HepG2 (cell line): Measurements from ENCODE around the gene MTA2. TPM values are rescaled to one million over a fixed set of nuclear protein-coding genes. Genes with fewer than 3 reads are reported as not detected.

Source experiments
- AGO1 ChIP-seq: fragments of 200-400 bp; formaldehyde crosslinking; IDR thresholded peaks from 2 replicates; pipeline ENCODE4 v1.6.1; 2017; ENCODE audit warnings: mild to moderate bottlenecking, low read depth, low read length, moderate library complexity; ENCODE audit not compliant: poor library complexity, severe bottlenecking
- AHR ChIP-seq: IDR thresholded peaks from 2 replicates; pipeline ENCODE4 v1.6.1; 2018; ENCODE audit warnings: missing genetic modification reagents, missing compliant biosample characterization
- ESRRA ChIP-seq: sonication (generic); formaldehyde crosslinking; IDR thresholded peaks from 2 replicates; pipeline ENCODE4 v1.5.1; 2020; ENCODE audit warnings: mild to moderate bottlenecking, low read depth, missing genetic modification reagents
- GTF2F1 ChIP-seq: fragments of 150-350 bp; IDR thresholded peaks from 2 replicates; pipeline ENCODE4 v1.6.1; 2014; ENCODE audit warnings: low read length
- JDP2 ChIP-seq: sonication (generic); formaldehyde crosslinking; IDR thresholded peaks from 2 replicates; pipeline ENCODE4 v1.8.1; 2022; ENCODE audit warnings: missing genetic modification reagents, borderline replicate concordance
- MTF2 ChIP-seq: sonication (generic); formaldehyde crosslinking; IDR thresholded peaks from 2 replicates; pipeline ENCODE4 v1.5.0; 2020; ENCODE audit warnings: missing genetic modification reagents, borderline replicate concordance
- MYC ChIP-seq: sonication (generic); formaldehyde crosslinking; IDR thresholded peaks from 2 replicates; pipeline ENCODE4 v1.9.0; 2021; ENCODE audit warnings: missing genetic modification reagents, borderline replicate concordance
- NFYB ChIP-seq: sonication (generic); formaldehyde crosslinking; IDR thresholded peaks from 2 replicates; pipeline ENCODE4 v1.4.0; 2020; ENCODE audit warnings: missing genetic modification reagents
- PHF21A ChIP-seq: sonication (generic); formaldehyde crosslinking; IDR thresholded peaks from 2 replicates; pipeline ENCODE4 v1.5.0; 2020; ENCODE audit warnings: mild to moderate bottlenecking, missing genetic modification reagents
- PHF8 ChIP-seq: sonication (generic); formaldehyde crosslinking; IDR thresholded peaks from 2 replicates; pipeline ENCODE4 v1.5.0; 2020; ENCODE audit warnings: missing genetic modification reagents
- SIX4 ChIP-seq: sonication (generic); formaldehyde crosslinking; IDR thresholded peaks from 2 replicates; pipeline ENCODE4 v1.4.0; 2020; ENCODE audit warnings: missing genetic modification reagents
- ZC3H4 ChIP-seq: sonication (generic); formaldehyde crosslinking; IDR thresholded peaks from 2 replicates; pipeline ENCODE4 v1.4.0; 2020; ENCODE audit warnings: missing genetic modification reagents, borderline replicate concordance
- ZNF121 ChIP-seq: sonication (generic); formaldehyde crosslinking; IDR thresholded peaks from 2 replicates; pipeline ENCODE4 v1.5.0; 2020; ENCODE audit warnings: mild to moderate bottlenecking, missing genetic modification reagents
- ZNF30 ChIP-seq: sonication (generic); formaldehyde crosslinking; IDR thresholded peaks from 2 replicates; pipeline ENCODE4 v1.5.0; 2020; ENCODE audit warnings: mild to moderate bottlenecking, missing genetic modification reagents
- ZNF354B ChIP-seq: sonication (generic); formaldehyde crosslinking; IDR thresholded peaks from 2 replicates; pipeline ENCODE4 v1.8.0; 2022; ENCODE audit warnings: mild to moderate bottlenecking, missing genetic modification reagents
- ZNF530 ChIP-seq: sonication (generic); formaldehyde crosslinking; IDR thresholded peaks from 2 replicates; pipeline ENCODE4 v1.5.0; 2020; ENCODE audit warnings: low read depth, mild to moderate bottlenecking, missing genetic modification reagents
- ZNF577 ChIP-seq: sonication (generic); formaldehyde crosslinking; IDR thresholded peaks from 2 replicates; pipeline ENCODE4 v1.4.0; 2020; ENCODE audit warnings: mild to moderate bottlenecking, low read depth, missing genetic modification reagents, borderline replicate concordance
- ZNF75D ChIP-seq: sonication (generic); formaldehyde crosslinking; IDR thresholded peaks from 2 replicates; pipeline ENCODE4 v1.8.1; 2023; ENCODE audit warnings: missing genetic modification reagents, mild to moderate bottlenecking, borderline replicate concordance
- polyA plus RNA-seq, 8 experiments: library from polyadenylated mRNA; depleted of rRNA in 3 of 8; stranded (reverse) in 7 of 8; unstranded in 1 of 8; fragments of >200 nt; fragmentation: Illumina TruSeq in 4 of 8; extraction: Trizol in 4 of 8; gene quantifications; 2 replicates each; pipeline versions ENCODE4 v1.2.1 to v1.2.3, GENCODE V29; 2011 to 2016; ENCODE audit warnings: low read depth in 4 of 8, missing spikeins in 1 of 8, mixed read lengths in 1 of 8; ENCODE audit not compliant: insufficient read depth in 1 of 8
- total RNA-seq, 5 experiments: library from RNA; depleted of rRNA; stranded (reverse); fragments of >200 nt; fragmentation: Illumina TruSeq; extraction: Trizol; gene quantifications; 2 replicates each; pipeline ENCODE4 v1.2.3, GENCODE V29; 2016; ENCODE audit warnings: low read depth in 1 of 5
- TF ChIP-seq, protein P1 (sequence below): fragments of 450-650 bp; IDR thresholded peaks from 2 replicates; pipeline ENCODE4 v1.6.1; 2016
- TF ChIP-seq, protein P2 (sequence below): sonication (generic); formaldehyde crosslinking; IDR thresholded peaks from 2 replicates; pipeline ENCODE4 v1.4.0; 2020; ENCODE audit warnings: mild to moderate bottlenecking, missing genetic modification reagents
- TF ChIP-seq, protein P3 (sequence below): sonication (generic); formaldehyde crosslinking; IDR thresholded peaks from 2 replicates; pipeline ENCODE4 v1.4.0; 2020; ENCODE audit warnings: missing genetic modification reagents
- TF ChIP-seq, protein P4 (sequence below): sonication (generic); formaldehyde crosslinking; IDR thresholded peaks from 2 replicates; pipeline ENCODE4 v1.5.0; 2020; ENCODE audit warnings: missing genetic modification reagents
- TF ChIP-seq, protein P5 (sequence below), 2 experiments: sonication (generic) in 1 of 2; formaldehyde crosslinking in 1 of 2; IDR thresholded peaks; 2 replicates each; pipeline versions ENCODE4 v1.4.0 to v1.6.1; 2018 to 2020; ENCODE audit warnings: missing genetic modification reagents in 2 of 2, borderline replicate concordance in 1 of 2, low read depth in 1 of 2, mild to moderate bottlenecking in 1 of 2, missing biosample characterization in 1 of 2

The MTA2 gene
- total and polyA plus RNA-seq, 2 of the 13 experiments (the other 11 are each of a cell fraction or from before 2014, with no cell fraction given) = 14.0 to 70.0 TPM

DNA sequence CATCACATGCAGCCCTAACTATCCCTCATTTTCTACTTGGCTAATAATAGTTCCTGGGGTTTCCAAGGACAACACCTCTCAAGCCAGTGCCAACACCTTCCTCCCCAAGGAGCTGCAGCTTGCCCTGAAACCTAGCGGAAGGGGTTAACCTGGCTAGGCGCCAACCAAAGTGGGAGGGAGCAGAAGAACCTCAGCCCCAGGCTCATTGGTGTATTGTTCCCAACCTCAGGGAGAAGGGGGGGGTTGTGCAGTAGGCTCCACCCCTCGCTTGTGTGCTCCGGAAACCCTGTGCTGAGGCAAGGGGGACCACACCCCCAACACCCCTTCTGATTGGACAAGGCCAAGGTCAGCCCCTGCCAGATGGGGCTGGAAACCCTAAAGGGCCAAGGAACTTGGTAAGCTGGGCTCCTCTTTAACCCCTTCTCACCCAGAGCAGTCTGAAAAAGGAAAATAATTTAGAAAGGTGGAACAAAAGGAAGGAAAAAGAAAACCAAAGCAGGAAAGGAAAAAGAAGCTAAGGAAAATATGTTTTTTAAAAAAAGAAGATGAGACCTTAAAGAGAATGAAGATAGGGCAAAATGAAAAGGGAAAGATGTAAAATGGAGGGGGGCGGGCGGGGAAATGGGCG, 2.5 kb downstream of the MTA2 start (continued):
- TF ChIP-seq, protein P1, sequence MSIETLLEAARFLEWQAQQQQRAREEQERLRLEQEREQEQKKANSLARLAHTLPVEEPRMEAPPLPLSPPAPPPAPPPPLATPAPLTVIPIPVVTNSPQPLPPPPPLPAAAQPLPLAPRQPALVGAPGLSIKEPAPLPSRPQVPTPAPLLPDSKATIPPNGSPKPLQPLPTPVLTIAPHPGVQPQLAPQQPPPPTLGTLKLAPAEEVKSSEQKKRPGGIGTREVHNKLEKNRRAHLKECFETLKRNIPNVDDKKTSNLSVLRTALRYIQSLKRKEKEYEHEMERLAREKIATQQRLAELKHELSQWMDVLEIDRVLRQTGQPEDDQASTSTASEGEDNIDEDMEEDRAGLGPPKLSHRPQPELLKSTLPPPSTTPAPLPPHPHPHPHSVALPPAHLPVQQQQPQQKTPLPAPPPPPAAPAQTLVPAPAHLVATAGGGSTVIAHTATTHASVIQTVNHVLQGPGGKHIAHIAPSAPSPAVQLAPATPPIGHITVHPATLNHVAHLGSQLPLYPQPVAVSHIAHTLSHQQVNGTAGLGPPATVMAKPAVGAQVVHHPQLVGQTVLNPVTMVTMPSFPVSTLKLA = 0 out of 2 replicates have a peak, but pooled peaks have one; percentile 6
- TF ChIP-seq GTF2F1 (0 out of 2 replicates have a peak, but pooled peaks have one; percentile 26), ZNF30 (CRISPR knock-in tag) (no peak), ZNF354B (CRISPR knock-in tag) (no peak), ZNF577 (CRISPR knock-in tag) (no peak), MTF2 (CRISPR knock-in tag) (no peak), SIX4 (no peak), ZC3H4 (CRISPR knock-in tag) (no peak), AGO1 (no peak), JDP2 (no peak), PHF8 (no peak), MYC (CRISPR knock-in tag) (peak; percentile 55; the same call in 1 of the 2 replicates), NFYB (CRISPR knock-in tag) (peak; percentile 83), PHF21A (CRISPR knock-in tag) (peak; percentile 86), ZNF75D (CRISPR knock-in tag) (no peak), ZNF530 (CRISPR knock-in tag) (no peak), ESRRA (no peak), AHR (CRISPR knock-in tag) (no peak), ZNF121 (CRISPR knock-in tag) (no peak)
- TF ChIP-seq, protein P2, sequence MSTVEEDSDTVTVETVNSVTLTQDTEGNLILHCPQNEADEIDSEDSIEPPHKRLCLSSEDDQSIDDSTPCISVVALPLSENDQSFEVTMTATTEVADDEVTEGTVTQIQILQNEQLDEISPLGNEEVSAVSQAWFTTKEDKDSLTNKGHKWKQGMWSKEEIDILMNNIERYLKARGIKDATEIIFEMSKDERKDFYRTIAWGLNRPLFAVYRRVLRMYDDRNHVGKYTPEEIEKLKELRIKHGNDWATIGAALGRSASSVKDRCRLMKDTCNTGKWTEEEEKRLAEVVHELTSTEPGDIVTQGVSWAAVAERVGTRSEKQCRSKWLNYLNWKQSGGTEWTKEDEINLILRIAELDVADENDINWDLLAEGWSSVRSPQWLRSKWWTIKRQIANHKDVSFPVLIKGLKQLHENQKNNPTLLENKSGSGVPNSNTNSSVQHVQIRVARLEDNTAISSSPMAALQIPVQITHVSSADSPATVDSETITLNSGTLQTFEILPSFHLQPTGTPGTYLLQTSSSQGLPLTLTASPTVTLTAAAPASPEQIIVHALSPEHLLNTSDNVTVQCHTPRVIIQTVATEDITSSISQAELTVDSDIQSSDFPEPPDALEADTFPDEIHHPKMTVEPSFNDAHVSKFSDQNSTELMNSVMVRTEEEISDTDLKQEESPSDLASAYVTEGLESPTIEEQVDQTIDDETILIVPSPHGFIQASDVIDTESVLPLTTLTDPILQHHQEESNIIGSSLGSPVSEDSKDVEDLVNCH (CRISPR knock-in tag) = no peak
- TF ChIP-seq, protein P3, sequence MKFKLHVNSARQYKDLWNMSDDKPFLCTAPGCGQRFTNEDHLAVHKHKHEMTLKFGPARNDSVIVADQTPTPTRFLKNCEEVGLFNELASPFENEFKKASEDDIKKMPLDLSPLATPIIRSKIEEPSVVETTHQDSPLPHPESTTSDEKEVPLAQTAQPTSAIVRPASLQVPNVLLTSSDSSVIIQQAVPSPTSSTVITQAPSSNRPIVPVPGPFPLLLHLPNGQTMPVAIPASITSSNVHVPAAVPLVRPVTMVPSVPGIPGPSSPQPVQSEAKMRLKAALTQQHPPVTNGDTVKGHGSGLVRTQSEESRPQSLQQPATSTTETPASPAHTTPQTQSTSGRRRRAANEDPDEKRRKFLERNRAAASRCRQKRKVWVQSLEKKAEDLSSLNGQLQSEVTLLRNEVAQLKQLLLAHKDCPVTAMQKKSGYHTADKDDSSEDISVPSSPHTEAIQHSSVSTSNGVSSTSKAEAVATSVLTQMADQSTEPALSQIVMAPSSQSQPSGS (CRISPR knock-in tag) = no peak; the same call in 1 of the 2 replicates
- TF ChIP-seq, protein P4, sequence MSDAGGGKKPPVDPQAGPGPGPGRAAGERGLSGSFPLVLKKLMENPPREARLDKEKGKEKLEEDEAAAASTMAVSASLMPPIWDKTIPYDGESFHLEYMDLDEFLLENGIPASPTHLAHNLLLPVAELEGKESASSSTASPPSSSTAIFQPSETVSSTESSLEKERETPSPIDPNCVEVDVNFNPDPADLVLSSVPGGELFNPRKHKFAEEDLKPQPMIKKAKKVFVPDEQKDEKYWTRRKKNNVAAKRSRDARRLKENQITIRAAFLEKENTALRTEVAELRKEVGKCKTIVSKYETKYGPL = no peak
- TF ChIP-seq, protein P5, sequence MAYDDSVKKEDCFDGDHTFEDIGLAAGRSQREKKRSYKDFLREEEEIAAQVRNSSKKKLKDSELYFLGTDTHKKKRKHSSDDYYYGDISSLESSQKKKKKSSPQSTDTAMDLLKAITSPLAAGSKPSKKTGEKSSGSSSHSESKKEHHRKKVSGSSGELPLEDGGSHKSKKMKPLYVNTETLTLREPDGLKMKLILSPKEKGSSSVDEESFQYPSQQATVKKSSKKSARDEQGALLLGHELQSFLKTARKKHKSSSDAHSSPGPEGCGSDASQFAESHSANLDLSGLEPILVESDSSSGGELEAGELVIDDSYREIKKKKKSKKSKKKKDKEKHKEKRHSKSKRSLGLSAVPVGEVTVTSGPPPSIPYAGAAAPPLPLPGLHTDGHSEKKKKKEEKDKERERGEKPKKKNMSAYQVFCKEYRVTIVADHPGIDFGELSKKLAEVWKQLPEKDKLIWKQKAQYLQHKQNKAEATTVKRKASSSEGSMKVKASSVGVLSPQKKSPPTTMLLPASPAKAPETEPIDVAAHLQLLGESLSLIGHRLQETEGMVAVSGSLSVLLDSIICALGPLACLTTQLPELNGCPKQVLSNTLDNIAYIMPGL (CRISPR knock-in tag; IDR thresholded peaks at IDR 0.05; ENCODE audit: borderline replicate concordance in 1 of 2, low read depth in 1 of 2) = peak in 1 of 2 experiments; percentile 58; a peak in 1 of 4 replicates
